GM12872 (cell line): ENCODE data around the gene PEX19.

ENCODE experiments used
- TF ChIP-seq, protein P1 (sequence below): IDR thresholded peaks from 3 replicates; pipeline ENCODE4 v1.5.1; 2011; ENCODE audit warnings: low read depth, mild to moderate bottlenecking, low read length, moderate library complexity; ENCODE audit not compliant: insufficient read depth

Gene PEX19

DNA sequence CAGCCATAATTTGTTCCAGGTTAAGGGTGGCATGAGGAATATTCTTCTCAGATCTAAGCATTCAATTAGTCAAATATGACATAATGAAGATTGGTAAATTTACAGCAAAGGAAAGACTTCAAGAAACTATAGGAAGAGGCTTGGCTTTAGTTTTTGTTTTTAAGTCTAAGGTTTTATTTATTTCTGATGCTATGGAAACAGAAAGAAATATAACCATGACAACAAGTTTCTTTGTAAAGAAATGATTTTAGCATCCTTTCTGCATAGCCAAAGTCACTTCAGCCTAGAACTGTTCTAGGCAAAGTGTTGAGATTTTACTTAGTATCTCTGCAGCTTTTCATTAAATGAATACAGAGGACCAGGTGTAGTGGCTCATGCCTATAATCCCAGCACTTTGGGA, 52.0 kb downstream of the PEX19 start:
- TF ChIP-seq, protein P1, sequence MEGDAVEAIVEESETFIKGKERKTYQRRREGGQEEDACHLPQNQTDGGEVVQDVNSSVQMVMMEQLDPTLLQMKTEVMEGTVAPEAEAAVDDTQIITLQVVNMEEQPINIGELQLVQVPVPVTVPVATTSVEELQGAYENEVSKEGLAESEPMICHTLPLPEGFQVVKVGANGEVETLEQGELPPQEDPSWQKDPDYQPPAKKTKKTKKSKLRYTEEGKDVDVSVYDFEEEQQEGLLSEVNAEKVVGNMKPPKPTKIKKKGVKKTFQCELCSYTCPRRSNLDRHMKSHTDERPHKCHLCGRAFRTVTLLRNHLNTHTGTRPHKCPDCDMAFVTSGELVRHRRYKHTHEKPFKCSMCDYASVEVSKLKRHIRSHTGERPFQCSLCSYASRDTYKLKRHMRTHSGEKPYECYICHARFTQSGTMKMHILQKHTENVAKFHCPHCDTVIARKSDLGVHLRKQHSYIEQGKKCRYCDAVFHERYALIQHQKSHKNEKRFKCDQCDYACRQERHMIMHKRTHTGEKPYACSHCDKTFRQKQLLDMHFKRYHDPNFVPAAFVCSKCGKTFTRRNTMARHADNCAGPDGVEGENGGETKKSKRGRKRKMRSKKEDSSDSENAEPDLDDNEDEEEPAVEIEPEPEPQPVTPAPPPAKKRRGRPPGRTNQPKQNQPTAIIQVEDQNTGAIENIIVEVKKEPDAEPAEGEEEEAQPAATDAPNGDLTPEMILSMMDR: no peak

- TF ChIP-seq, protein P1: no peak
Observed at GRCh38 chr1:160228431-160228830, 56.5 kb downstream of the PEX19 start.

DNA sequence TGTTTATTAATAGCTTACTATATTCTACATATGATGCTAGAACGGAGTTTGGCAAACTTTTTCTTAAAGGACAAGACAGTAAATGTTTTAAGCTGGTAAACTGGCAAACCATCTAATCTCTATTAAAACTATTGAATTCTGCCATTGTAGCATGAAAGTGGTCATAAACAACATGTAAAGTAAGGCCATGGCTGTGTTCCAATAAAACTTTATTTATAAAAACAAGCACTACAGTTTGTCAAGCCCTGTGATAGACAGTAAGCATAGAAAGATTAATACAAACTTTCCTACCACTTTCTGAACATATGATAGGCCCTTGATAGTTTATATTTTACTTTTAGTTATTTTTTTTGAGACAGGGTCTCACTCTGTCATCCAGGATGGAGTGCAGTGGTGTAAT, 57.4 kb downstream of the PEX19 start:
- TF ChIP-seq, protein P1: no peak

- TF ChIP-seq, protein P1: no peak
Observed at GRCh38 chr1:160227034-160227433, 57.9 kb downstream of the PEX19 start.
